ENCODE measurements around the gene NPAS3.
"Not testable (repeated sequence)": the region's sequence is repeated elsewhere in the genome, so short reads cannot be mapped to it uniquely, and the experiment has no call there.

Gene NPAS3

DNA sequence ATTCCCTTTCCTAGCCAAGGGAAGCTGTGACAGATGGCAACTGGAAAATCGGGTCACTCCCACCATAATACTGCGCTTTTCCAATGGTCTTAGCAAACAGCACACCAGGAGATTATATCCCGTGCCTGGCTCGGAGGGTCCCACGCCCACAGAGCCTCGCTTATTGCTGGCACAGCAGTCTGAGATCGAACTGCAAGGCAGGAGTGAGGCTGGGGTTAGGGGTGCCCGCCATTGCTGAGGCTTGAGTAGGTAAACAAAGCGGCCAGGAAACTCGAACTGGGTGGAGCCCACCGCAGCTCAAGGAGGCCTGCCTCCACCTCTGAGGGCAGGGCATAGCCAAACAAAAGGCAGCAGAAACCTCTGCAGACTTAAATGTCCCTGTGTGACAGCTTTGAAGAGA is 149.6 kb downstream of the NPAS3 start:
- DNase-seq = not testable (repeated sequence)

DNA sequence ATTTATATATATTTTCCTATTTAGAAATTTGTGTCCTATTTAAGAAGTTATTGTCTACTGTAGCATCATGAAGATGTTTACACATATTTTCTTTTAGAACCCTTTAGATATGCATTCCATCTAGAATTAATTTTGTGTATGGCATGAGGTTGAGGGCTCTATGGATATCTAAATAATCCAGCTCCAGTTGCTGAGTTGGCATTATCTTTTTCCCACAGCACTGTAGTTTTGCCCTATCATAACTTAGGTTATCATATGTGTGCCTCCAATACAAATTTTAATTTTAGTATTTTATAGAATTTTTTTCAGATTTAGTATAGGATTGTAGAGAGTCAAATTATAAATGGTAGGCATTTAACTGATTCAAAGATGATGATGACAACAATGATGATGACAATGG is 159.3 kb downstream of the NPAS3 start:
- no peak for DNase-seq

DNA sequence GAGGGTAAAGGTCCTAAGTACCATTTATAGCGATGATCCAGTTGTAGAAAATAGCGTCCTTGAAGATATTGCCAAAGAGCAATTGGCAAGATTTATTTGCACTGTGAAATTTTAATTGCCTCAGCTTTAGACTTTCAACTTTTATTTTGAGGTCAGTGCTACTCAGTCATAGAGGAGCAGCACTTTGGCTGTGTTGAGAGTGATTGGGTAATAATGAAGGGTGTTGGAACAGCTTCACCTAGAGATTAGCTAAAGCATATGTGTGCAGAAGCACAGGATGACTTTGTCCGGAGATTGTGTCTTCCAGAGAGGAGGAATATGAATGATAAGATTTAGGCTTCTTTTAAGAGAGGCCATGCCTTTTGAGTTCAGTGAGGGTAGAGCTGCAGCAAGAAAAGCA is 164.8 kb downstream of the NPAS3 start:
- no peak for DNase-seq

DNA sequence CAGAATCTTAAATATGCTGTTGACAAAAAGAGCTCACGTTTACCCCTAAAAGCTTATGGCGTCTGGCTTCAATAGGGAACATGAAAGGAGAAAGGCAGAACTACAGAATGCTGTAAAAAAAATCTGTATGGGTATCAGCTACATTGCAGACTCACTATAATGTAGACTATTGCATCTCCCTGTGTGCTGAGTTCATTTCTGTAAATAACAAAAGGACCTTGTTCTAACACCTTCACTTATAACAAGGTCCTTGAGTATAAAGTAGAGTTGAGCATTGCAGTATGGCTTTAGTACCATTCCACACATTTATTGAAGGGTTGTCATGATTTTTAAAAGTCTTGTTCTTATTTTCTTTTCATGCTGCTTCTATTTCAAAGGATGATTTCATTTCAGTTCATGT is 165.3 kb downstream of the NPAS3 start:
- DNase-seq = no peak

DNA sequence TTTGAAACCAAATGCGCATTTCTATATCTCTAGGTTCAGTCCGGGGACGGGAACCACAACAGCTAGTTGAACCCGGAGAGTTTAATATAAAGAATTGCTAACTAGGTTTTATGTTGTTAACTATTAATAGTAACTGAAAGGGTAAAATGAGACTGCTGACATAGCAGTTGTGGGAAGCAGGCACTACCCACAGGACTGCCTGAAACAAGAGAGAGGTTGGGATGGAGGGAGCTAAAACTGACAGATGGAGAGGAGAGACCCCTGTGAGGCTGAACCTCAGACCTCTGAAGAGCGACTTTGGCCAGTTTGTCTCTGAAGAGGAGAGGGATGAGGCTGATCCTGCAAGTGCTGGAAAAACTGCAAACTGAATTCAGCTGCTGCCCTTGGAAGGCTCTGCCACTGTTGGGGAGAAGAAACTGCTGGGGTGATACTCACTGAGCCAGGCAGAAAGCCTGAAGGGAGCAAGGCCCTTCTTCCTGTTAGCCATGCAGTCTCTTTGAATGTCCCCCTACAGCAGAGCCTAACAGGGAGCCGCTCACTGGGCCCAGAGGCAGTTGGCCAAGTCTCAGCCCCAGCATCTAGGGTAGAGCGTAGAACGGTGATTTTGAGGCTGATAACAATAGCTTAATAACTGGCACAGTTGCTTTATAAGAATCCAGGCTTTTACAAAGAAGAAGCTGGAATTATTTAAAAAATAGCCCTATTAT is 172.2 kb downstream of the NPAS3 start:
- no peak for DNase-seq

DNA sequence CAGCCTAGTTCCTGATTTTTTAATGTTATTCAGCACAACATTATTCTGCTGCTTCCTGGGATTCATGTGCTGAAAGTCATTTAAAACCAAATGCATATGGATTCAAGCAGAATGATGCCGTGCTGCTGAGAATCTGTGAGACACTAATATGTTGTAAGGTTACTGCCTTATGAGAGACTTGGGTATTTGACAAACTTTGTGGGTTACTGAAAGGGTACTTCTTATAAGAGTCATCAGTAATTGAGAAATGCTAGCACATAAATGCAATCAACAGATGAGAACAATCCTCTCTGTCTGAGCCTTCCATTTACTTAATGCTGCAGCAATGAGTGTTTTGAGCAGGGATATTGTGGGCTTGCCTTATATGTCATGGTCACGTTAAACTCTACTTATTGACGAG is 175.7 kb downstream of the NPAS3 start:
- no peak for DNase-seq

DNA sequence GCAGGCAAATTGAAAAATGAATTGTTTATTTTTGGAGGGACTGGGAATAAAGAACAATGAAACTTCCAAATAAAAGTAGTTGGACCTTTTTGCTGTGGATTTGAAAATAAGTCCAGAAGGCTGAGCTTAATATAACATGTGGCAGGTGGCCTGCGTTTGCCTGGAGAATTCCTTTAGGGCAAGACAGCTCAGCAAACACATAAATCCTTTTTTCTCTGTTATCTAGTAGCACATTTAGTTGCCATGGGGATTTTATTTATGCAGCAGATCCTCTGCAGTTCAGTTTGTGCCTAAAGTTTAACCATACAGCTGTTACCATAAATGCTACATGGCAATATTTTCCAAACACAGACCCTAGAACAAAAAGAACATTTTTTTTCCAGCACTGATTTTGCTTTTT is 180.0 kb downstream of the NPAS3 start:
- no peak for DNase-seq

DNA sequence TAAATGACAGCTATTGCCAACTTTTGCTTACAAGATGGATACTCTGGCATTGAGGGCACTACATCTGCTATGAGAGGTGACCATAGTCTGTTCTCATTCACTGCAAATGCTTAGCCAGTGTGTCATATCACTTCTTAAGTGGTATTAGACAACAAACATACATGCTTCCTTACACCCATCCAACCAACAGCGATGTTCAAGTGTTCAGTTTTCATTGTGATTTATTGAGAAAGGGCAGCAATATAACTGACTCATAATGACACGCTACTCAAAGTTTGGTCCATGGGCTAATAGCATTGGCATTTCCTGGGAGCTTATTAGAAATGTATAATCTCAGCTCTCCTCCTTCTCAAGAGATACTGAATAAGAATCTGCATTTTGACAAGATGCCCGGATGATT is 181.7 kb downstream of the NPAS3 start:
- DNase-seq = no peak

DNA sequence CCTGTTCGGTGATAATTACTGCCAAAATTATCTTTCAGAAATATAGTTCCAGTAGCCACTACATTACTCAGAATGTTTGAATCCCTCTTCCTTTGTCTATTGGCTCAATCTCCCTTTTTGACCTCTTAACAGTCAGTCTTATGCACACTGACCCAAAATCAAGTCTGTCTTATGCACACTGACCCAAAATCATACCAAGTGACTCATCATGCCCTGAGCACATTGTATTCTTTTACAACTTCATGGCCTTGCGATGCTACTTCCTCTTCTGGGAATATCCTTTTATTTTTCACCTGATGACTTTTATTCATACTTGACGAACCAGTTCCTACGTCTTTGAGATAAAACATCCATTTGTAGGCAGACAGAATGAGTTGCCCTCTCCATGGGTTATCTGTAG is 182.3 kb downstream of the NPAS3 start:
- no peak for DNase-seq

DNA sequence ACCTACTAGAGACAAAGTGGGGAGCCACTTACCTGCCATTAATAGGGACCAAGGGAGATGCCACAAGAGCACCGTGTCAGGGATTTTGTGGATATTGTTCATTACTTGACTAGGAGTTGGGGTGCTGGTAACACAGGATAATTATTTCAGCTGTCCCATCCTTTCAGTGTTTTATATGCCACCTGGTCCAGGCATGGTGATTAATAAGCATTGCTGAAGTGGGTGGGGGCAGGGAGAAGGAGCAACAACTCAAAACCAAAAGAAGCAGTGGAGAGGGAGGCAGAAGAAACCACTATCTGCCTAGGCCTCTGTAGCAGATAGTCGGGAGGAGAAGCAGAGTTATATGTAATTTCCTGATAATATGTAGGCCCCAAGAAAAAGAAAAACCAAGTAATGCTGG is 184.6 kb downstream of the NPAS3 start:
- no peak for DNase-seq

DNA sequence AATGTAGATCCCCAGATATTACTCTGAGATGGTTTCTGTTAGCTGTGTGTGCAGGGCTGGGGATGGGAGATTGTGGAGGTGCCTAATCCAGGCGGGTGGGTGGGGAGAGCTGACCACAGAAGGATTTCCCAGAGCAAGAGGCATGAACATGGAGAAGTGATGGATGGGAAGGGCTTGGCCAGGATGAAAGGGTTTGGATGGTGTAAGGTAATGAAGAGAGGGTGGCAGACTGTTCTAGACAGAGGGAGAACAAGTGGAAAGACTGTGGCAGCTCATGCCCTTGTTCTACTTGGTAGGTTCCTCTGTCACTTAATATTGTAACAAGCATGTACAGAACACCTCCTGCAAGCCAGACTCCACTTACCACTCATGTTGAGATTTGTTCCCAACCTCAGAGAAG is 187.8 kb downstream of the NPAS3 start:
- DNase-seq = no peak

DNA sequence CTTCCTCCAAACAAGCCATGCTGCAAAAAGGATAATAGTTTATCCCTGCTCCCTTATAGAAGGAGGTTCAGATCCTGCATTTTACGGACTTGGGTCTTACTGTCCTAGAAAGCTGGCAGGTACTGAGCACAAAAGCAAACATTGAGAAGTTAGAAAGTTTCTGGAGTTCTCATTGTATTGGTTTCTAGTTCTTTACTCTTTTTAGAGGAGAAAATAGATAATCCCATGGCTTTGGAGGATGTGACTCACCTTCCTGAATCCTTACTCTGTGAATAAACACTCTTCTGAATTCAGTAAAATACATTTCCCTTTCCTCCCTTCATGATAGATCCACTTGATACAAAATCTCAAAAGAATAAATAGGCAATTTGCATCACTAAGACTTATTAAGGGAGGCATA is 188.9 kb downstream of the NPAS3 start:
- no peak for DNase-seq

DNA sequence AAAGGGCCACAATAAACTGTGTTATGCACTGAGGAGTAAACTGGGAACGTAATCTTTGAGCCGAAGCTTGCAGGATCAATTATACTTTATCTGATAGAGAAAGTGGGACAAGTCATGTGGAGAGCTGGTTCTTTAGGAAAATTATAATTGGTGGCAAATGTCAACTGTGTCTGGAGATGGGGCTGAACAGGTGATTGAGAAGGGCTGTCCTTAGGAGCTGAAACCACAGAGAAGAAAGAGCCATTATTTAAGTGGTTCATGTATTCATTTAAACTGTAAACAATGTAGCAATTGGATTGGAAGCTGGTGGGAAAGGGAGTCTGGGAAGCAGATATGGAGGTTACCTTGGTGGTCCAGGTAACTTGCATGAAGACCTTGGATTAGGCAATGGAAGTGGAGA is 193.1 kb downstream of the NPAS3 start:
- DNase-seq = no peak

DNA sequence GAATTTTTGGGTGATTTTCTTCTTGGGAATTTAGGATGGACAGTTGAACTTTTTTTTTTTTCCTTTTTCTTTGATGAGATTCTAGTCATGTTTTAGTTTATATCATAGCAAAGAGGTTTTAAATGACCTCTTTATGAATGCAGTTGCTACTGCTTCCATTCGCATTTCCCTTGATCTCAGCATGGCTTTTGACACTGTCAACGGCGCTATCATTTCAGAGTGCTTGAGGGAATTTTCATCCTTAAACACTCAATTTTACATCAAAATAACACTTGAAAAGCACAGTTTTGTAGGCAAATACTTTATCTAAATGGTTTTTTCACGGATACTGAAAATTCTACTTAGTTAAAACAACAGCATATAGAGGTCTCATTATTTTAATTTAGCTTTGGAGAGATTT is 195.5 kb downstream of the NPAS3 start:
- no peak for DNase-seq

DNA sequence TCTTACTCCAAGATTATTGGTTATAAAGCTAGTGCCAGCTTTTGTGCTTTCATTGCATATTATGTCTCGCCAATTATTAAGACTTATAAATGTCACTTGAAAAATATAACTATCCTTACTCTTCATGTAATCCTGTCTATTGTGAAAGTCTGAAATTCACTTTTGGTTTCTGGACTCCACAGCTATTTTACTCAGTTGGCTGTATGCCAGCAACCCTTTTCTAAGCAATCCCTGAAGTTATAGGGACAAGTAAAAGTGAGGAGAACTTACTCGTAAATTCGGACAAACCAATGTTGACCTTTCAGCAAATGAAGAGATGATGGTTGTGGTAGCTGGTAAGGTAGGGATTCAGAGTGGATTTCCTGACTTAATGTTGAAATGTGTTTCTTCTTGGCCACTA is 196.3 kb downstream of the NPAS3 start:
- no peak for DNase-seq

DNA sequence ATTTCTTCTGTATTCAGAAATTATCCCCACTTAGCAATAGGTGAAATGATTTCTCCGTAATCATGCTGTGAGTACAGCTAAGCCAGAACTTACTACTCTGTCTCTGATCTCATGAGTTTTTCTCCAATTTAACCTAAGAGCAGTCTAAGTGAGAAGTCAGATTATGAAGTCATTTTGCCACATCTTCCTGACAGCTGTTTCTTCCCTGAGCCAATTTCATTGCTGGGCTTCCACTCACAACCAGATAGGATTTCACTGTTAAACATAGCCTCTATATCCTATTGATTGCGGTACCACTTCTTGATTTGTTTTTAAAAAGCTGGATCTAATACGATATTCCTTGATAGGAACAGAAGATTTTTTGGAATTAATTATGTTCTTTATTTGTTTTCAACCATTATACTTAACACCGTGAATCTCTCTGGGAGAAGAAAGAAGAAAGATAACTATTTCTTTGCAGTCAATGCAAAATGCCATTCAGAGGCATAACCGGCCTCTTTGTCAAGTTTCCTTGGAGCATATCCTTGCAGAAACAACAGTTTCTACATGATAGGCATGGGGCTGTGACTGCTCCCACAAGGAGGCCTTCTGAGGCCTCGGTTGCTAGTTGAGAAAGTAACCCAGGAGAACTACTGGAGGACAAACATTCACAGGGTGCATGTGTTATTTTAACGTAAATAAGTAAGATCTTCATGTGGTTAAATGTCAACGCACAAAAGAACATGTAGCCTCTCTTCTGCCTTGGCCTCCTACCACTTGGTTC is 212.2 kb downstream of the NPAS3 start:
- DNase-seq = no peak

DNA sequence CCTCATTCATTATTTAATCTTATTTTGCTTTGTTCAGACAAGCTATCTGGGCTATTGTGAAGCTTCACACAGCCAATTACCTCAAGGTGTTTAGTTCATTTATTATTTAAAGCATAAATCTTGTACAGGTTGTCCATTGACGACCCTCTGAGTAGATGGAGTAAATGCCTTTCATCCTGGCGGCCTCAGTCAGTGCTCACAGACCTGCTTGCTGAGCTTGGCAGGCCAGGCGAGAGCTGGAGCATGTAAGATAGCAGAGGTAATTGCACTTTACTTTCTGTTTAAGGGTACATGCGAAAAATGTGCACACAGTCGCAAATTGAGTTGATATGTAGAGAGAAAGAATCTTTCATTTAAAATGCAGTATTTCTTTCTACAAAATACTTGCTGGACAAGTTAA is 224.4 kb downstream of the NPAS3 start:
- no peak for DNase-seq

DNA sequence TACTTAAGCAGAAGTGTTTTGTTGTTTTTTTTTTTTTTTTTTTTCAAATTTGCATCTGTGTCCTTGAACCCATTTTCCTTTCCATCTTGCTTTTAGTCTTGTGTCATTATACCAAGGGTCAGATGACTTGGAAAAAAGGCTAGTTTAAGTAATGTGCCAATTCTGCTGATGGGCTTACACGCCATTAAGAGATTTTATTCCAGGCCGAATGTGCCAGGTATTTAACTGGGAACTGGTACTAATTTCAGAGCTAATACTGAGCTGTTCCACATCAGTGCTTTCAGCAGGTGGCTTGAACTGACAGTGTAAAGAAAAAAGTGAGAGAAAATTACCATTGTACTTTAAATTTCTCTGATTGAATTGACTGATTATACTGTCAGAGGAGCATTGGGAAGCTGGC is 224.9 kb downstream of the NPAS3 start:
- no peak for DNase-seq

DNA sequence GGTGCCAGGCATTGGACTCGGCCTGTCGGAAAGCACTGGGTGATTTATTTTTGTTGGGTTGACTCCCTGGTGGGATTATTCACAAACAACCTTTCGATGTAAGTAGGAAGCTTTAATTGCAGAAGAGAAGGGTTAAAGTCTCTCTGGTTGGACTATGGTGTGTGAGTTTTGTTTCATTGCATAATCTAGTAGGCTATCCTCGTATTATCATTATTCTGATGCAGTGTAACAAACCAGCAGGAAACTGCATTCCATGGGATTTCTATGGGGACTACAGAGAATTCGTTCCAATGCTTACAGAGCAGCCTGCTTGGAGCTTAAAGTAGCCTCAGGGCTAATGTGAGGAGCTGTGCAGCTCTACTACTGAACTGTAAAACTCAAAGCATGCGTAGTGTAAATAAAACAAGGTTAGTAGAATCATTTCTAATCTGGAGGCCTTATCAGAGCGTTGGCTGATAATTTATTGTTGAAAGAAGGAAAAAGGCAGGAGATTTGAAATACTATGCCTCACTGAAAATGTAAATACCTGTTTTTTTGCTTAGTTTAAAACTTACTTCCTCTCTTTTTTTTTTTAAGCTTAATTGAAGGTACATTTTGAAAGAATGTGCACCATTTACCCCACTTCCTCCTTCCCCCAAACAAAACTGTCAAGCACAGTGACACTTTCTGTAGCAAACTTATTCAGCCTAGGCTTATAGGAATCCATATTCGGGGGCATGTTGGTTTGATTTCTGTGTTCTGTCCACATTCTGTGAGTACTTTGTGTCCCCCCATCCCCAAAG is 226.7 kb downstream of the NPAS3 start:
- no peak for DNase-seq

DNA sequence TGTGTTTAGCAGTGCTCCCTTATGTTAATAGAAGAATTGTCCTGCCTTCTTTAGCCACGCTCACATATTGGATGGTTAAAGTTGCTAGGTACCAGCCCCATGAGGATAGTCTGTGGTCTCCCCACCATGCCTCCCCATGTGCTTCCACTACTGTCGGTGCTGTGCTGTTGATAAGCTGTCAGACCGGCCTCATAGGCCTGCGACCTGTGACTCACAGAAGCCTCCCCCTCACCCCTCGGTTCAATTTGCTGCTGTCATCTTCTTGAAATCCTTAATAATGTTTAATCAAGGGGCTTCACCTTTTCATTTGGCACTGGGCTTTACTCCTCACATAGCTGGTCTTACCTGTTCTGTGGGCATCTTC is 227.2 kb downstream of the NPAS3 start:
- DNase-seq = no peak

DNA sequence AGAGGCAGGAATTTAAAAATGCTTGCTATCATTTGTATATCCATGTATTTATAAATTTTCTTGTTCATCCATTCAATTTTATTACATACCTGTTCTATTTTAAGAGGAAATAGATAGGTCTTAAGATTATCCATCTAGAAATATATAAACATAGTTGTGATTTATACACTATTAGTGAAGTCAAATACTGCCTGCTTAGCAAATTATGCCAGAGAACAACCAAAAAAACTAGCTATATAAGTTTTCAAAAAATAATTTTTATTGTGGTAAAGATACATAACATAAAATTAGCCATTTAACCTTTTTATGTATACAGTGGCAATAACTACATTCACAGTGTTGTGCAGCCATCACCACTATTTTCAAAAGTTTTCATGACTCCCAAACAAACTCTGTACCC is 237.3 kb downstream of the NPAS3 start:
- no peak for DNase-seq

DNA sequence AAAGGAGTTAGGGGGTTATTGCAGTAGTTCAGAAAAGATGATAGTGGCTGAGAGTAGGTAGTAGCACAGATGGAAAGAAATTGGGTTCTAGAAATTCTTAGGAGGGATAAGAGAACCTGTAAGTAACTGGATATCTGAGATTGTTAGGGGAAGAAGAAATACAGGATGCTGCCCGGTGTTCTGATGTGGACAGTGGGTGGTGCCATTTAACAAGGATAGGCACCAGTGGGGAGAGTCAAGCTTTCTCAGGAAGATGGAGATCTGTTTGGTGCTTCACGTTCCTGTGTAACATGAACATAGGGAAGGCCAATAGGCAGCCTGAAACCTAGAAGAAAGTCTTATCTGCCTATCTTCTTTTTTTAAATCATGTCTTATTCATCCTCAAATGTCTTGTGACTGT is 245.9 kb downstream of the NPAS3 start:
- no peak for DNase-seq

DNA sequence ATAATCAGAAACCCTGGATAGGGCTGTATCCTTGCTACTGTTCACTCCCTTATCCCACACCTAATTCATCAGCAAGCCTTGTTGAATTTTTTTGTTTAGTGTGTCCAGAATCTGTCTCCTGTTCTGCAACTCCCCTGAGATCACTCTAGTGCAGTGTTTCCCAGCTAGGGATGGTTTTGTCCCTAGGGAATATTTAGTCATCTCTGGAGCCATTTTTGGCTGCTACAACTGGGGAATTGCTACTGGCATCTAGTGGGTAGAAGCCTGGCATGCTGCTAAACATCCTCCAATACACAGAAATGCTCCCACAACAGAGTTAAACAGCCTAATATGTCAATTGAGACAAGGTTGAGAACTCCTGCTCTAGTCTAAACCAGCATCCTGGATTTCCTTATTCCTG is 248.0 kb downstream of the NPAS3 start:
- DNase-seq = no peak

DNA sequence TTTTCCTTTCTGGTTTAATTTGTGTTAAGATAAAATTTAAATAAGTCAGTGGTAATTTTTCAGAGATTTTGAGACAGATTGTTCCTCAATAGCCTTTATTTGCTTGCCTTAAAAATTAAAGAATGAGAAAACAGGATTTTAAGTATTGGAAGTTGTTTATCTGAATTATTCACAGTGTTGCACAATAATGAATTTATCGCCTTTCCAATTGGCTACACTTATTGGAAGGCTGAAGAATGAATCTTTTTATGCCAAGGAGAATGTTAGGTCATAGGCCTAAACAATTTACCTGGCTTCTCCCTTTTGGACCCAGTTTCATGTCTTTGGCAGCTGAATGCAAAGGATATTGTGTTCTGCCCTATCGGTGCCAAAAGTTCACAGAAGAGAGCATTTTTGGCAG is 250.2 kb downstream of the NPAS3 start:
- DNase-seq = no peak
